ENCODE measurements around the gene GSX2.

Gene GSX2

GRCh38 chr4:54091637-54092404 is 8.1 kb upstream of the GSX2 start:
- Histone ChIP-seq H3K4me1 (peaks cover 0 to 20% (median 15%) of the 10 kb centered on the region in 4 donors), H3K27me3 (peaks cover 0 to 28% of the 10 kb centered on the region in 2 donors), H3K27ac (peak overlapping the region; percentile 1 to 45), H3K36me3 (no peaks in the 10 kb centered on the region), H3K9me3 (no peaks in the 10 kb centered on the region), H3K4me3 (peak overlapping the region; percentile 50 to 56)
- no peak for TF ChIP-seq CTCF (IDR thresholded peaks at IDR 0.05)
- peak; percentile 80 to 87 for DNase-seq
- intact Hi-C loops (cut with DNase I; ENCODE audit: low total_unique reads): no loop called here

GRCh38 chr4:54092405-54093323 is 7.3 kb upstream of the GSX2 start:
- intact Hi-C loops (cut with DNase I; ENCODE audit: low total_unique reads): no loop called here
- TF ChIP-seq CTCF (IDR thresholded peaks at IDR 0.05): no peak
- Histone ChIP-seq H3K4me3 (peak overlapping the region; percentile 50 to 56), H3K27me3 (peaks cover 0 to 37% of the 10 kb centered on the region in 2 donors), H3K4me1 (peaks cover 0 to 20% (median 15%) of the 10 kb centered on the region in 4 donors), H3K9me3 (no peaks in the 10 kb centered on the region), H3K27ac (peak overlapping the region; percentile 1 to 45), H3K36me3 (no peaks in the 10 kb centered on the region)
- DNase-seq: no peak

GRCh38 chr4:54093324-54094240 is 6.4 kb upstream of the GSX2 start:
- H3K4me1 ChIP-seq: peaks cover 0 to 20% (median 15%) of the 10 kb centered on the region in 4 donors
- H3K27me3 ChIP-seq: peaks cover 0 to 45% of the 10 kb centered on the region in 2 donors
- no peak overlapping the region for H3K27ac ChIP-seq
- no peaks in the 10 kb centered on the region for H3K9me3 ChIP-seq
- no peak overlapping the region for H3K4me3 ChIP-seq
- no peak for DNase-seq
- TF ChIP-seq CTCF (IDR thresholded peaks at IDR 0.05): no peak
- intact Hi-C loops (cut with DNase I; ENCODE audit: low total_unique reads): no loop called here
- H3K36me3 ChIP-seq: no peaks in the 10 kb centered on the region

- no peaks in the 10 kb centered on the region for H3K9me3 ChIP-seq
- peaks cover 0 to 24% (median 17%) of the 10 kb centered on the region in 4 donors for H3K4me1 ChIP-seq
- intact Hi-C loops (cut with DNase I; ENCODE audit: low total_unique reads): no loop called here
- H3K27ac ChIP-seq: no peak overlapping the region
- no peak for TF ChIP-seq CTCF (IDR thresholded peaks at IDR 0.05)
- DNase-seq: no peak
- no peak overlapping the region for H3K4me3 ChIP-seq
- no peaks in the 10 kb centered on the region for H3K36me3 ChIP-seq
- peaks cover 0 to 53% of the 10 kb centered on the region in 2 donors for H3K27me3 ChIP-seq
Observed at GRCh38 chr4:54094451-54094850, 5.5 kb upstream of the GSX2 start.

All from tibial artery (tissue), 4 donors.